GM19035 (cell line): Measurements from ENCODE around the gene RNF207.

Source experiments
- ATAC-seq: cut with Tn5 transposase; IDR thresholded peaks from one replicate; pipeline ENCODE4 v1.9.1; 2021; ENCODE audit not compliant: unreplicated experiment

RNF207 gene

DNA sequence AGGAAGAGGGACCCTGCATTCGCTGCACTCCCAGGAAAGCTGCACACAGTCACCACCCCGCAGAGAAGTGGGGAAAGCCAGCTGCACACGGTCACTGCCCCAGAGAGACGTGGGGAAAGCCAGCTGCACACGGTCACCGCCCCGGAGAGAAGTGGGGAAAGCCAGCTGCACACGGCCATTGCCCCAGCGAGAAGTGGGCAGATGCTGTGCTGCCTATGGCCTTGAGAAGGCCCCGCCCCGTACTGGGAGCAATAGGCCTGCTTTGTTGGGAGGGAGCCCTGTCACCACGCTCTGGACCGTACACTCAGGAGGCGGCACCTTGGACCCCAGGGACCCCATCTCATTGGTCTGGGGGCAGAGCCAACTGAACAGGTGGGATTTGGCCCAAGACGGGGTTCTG, 59.2 kb downstream of the RNF207 start:
- no peak for ATAC-seq

DNA sequence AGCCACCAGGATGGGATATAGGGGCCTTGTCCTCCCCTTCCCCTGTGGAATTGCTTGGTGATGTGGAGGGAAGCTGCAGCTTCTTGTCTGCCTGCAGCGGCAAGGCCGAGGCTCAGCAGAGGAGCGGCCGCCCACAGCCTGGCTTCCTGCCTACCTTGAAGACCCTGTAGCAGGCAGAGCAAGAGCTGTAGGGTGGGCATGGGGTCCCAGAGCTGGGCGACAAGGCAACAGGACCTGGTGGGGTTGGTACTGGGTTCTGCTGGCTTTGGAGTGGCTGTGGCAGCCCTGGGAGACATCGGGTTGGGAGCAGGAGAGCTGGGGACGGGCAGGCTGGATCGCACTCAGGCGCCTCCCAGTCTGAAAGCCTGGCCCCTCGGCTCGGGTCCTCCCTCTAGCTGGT, 60.7 kb downstream of the RNF207 start:
- no peak for ATAC-seq

DNA sequence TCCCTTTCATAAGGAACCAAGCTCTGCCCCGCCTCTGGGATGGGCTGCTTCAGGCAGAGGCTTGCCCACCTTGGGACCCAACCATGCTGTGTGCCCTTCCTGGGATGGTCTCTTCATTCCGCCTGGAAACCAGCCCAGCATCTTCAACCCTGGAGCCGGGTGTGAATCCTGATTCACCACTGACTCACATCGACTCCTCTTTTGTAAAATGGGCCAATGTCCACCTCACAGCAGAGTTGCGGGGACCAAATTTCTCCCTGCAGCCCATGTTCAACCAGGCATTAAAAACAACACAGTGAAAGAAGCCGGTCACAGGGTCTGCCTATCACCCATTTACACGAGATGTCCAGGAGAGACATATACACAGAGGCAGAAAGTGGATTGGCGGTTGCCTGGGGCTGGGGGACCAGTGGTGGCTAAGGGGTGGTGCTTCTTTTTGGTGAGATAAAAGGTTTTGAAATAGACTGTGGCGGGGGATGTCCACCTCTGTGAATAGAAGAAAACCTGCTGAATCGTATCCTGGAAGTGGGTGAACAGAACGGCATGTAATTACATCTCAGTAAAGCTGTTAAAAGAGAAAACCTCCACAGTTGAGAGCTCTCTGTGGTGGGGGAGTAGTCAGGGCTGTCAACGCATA, 61.9 kb downstream of the RNF207 start:
- no peak for ATAC-seq

DNA sequence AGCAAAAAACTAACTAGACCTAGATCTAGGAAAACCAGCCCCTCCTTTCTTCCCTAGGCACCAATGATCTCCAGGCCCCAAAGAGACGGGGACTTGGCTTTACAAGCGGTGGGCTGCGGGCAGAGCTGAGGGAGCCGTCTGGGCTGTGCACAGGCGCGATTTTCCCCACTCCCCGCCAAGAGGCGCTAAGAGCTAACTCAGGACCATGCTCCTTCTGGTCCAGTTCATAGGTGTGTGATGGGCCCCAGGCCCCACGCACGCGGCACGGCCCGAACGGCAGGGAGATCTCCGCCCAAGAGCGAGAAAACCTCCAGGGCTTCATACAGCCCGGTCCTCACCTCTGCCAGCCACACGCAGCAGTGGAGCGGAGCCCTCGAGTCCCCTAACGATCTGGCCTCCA, 62.5 kb downstream of the RNF207 start:
- ATAC-seq = no peak

DNA sequence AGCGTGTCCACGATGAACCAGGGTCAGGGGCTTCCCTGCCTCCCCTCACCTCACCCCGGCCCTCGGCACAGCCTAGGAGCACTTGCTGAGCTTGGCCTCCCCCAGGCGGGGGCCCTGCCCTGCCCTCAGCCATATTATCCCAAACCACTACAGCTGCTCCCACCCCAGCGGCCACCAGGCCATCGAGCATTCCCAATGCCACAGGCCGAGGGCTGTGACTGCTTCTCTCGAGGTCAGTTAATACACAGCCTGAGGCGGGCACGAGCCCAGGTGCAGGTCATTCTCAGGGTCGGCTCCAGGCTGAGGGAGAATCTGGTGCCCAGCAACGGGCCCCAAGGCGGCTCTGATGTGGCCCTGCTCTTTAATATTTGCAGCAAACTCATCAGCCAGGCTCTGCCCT, 63.4 kb downstream of the RNF207 start:
- no peak for ATAC-seq

DNA sequence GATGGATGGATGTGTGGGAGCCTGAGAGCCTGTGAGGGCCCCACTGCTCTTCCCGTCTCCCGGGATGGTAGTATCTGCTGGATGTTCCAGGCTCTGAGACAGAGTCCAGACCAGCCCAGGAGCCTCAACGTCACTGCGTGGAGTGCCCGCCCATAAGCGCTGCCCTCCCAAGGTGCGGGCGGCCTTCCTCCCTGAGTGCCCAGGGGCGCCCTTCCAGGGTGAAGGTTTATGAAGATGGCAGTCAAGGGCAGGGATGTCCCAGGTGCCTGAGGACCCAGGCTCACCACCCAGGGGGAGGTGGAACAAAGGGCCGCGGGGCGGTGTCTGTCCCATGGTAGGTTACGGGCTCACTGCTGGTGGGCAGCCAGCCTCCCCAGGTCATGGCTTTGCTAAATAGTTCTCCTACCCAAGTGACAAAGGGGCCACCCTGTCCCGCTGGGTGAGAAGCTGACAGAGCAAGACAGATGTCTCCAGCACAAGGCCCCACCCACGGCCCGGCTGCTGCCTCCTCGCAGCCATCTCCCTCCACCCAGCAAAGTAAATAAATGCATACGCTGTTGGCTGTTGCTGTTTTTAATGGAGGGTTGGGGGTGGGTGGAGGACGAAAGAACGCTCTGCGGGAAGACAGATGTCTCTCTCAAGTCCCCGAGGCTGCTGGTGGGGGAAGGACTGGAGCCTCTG, 63.9 kb downstream of the RNF207 start:
- no peak for ATAC-seq

DNA sequence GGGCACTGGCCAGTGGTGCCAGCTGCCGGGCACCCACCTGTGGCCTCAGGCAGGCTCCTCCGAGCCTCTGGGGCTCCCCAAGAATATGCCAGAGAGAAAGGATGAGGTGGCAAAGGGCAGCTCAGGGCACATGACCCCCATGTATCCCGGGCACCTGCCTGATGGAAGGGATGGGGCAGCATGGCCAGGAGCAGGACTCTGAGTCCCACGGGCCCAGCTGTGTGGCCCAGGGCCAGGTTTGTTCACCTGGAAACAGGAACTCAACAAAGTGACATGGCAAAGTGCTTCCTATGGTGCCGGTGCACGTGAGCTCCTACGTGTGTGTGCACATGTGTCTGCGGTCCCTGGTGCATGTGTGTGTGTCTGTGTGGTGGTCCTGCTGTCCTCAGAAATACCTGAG, 64.5 kb downstream of the RNF207 start:
- ATAC-seq = no peak
